HG03342 (cell line): ENCODE measurements around the gene GTPBP8.

Source experiments
- ATAC-seq: cut with Tn5 transposase; IDR thresholded peaks from one replicate; pipeline ENCODE4 v1.9.1; 2021; ENCODE audit warnings: mild to moderate bottlenecking, moderate library complexity; ENCODE audit not compliant: unreplicated experiment

The GTPBP8 gene

DNA sequence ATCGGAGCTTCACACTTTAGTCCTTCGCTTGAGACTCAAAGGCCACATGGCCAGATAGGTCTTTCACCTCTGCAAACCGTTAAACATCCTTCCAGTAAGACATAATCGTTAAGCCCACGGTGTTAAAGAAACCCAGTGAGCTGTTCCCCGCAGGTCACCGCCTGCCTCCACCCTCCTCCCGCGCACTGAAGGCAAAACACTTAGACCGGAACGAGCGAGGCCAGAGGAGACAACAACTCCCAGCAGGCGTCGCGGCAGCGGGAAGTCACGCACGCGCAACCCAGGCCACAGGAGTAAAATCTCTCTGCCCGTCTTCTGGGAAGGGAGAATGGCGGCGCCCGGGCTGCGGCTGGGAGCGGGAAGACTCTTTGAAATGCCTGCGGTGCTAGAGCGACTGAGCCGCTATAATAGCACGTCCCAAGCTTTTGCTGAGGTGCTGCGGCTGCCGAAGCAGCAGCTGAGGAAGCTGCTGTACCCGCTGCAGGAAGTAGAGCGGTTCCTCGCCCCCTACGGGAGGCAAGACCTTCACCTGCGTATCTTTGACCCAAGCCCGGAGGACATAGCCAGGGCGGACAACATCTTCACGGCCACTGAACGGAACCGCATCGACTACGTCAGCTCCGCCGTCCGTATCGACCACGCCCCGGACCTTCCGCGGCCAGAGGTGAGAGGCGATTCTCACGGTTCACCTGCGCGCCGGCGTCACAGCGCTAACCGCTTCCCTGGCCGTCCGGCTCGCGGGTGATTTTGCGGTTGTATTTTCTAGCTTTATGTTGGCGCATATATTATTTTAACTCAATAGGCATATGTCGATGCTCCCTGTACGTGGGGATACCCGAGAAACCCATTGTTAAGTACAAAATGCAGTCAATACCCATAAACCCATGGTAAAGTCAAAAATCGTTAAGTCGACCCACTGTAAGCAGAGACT is at the start of gene GTPBP8:
Gene GTPBP8 (plus strand): TSS at position 313 of the 931 bp plus-strand sequence. CDS start 16 bp downstream, at position 329.
- peak; percentile 92 for ATAC-seq

DNA sequence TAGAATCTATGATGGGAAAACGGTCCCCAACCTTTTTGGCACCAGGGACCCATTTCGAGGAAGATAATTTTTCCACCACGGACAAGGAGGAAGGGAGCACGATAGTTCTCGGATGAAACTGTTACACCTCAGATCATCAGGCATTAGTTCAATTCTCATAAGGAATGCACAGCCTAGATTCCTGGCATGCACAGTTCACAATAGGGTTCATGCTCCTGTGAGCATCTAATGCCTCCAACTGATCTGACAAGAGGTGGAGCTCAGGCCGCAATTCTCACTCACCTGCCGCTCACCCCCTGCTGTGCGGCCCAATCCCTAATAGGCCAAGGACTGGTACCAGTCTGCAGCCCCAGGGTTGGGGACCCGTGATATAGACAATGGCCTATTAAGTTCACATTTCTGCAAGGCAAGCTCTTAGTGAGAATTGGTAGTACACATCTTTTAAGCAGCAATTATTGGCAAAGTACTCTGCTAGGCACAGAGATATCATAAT is 42.4 kb upstream of the GTPBP8 start:
- no peak for ATAC-seq

DNA sequence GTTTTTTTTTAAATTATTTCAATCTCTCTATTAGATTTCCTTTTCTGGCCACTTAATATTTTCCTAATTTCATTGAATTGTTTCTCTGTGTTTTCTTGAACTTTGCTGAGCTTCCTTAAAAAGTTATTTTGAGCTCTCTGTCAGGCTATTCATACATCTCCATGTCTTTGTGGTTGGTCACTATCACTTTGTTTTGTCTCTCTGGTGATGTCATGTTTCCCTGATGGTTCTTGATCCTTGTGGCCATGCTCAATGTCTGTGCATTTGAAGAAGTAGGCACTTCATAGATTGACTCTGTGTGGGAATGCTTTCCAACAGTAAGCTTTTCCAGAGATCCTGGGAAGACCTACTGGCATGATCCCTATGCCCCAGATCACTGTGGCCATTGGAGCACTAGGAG is 34.4 kb upstream of the GTPBP8 start:
- no peak for ATAC-seq

DNA sequence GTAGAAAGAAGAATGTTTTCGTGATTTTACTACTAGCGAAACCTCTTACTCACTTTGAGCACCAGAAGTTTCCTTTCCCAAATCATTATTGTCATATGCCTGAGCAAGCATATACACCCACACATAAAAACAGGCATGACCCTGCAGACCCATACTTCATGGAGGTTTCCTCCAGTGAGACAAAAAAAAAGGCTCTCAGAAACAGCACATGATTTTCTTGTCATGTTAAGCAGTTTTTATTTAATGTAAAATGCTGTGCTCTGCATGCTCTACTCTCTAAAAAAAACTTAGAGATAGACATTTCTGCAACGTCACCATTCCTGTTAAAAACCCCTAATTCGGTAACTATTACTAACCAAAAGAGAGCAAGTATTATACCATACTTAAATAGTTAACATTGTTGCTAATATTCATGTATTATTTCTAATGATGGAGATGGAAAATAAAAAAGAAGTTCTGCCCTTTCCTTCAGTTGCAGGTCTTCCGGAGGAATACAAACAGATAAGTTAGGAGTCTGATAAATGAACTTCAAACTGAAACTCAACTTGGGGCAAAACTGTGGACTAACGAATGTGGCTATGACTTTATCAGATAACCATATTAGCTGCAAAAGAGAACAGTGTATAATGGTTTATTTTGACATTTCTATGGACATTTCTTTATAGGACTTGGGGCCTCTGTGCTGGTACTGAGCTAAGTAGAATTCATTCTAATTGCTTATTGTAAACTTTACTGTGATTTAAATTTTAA is 31.8 kb upstream of the GTPBP8 start:
- no peak for ATAC-seq

DNA sequence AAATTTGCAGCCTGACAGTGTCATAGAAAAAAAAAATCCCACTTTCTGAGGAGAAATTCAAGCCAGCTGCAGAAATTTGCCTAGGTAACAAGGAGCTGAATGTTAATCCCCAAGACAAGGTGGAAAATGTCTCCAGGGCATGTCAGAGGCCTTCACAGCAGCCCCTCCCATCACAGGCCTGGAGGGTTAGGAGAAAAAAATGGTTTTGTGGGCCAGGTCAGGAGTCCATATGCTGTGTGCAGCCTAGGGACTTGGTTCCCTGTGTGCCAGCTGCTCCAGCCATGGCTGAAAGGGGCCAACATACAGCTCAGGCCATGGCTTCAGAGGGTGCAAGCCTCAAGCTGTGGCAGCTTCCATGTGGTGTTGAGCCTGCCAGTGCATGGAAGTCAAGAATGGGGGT is 27.1 kb upstream of the GTPBP8 start:
- no peak for ATAC-seq

DNA sequence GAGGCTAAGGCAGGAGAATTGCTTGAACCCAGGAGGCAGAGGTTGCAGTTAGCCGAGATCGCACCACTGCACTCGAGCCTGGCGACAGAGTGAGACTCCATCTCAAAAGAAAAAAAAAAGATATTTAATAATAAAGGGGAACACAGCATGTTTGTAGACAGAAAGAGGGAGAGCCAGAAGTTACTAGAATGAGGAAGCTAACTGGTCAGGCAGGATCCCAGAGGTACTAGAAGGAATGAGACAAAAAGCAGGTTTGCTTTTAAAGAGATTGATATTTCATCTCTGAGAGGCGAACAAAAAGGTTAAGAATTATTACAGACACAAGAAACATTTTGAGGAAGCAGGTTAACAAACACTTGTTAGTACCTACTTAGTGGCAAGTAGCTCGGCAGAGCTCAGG is 25.1 kb upstream of the GTPBP8 start:
- no peak for ATAC-seq

DNA sequence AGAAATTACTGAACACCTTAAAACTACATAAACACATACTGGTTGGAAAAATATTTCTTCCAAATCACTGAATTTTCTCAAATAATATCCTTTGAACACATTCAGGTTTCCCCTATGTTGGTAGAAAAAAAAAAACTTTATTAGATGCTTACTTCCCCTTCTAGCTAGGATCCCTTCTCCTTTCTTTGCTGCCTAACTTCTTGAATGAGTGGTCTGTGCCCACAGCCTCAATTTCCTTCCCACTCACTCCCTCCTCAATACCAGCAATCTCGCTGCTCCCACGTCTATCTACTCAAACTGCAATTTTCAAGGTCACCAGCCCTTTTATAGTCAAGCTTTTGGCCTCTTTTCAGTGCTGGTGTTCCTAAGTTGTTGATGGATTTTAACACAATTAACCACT is 24.2 kb upstream of the GTPBP8 start:
- ATAC-seq = no peak

DNA sequence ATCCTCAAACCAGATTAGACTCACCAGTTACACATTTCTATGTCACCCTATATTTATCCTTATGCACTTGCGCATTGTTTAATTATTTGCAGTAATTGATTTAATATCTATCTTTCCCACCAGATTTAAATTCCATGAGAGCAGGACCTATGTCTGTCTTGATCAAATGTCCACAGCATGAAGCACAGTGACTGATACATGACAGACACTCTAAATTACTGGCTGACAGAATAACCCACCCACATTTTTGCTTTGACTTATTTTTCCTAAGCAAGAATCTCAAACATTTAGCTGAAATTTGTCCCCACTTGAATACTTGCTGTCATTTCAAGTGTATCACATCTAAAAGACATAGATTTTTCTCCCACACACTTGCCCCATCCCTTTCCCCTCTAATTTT is 23.4 kb upstream of the GTPBP8 start:
- no peak for ATAC-seq

DNA sequence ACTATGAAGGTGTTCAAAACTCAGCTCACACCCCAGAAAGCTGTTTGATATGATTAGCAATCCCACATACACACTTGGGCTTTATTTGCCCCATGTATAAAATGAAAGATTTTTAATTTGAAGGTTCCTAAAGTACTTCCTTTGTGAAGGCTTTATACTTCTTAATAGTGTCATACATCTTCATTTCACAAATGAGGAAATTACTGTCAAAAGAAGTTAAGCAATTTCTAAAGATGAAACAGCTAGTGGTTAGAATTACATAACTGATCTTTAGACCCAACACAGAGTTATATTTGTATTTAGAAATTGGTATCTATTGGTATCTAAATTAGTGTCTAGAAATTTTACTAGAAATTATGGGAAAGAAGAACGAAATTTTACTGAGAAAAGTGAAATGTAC is 23.0 kb upstream of the GTPBP8 start:
- ATAC-seq = no peak

DNA sequence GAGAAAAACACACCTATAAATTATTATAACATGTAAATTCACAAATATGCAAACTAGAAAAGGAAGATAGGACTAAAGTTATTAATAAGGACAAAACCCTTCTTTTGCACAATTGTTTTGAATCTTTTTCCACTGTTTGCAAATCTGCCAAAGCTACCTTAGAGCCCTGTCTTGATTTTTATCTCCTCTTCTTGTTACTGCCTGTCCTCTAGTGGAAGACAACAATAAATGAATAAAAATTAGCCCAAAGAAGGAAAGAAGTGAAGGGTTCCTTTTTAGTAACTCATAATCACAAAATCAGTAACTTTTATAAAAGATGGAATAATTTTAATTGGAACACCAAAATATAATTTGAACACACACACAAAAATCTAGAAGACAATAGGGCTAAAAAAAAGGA is 18.6 kb upstream of the GTPBP8 start:
- no peak for ATAC-seq

DNA sequence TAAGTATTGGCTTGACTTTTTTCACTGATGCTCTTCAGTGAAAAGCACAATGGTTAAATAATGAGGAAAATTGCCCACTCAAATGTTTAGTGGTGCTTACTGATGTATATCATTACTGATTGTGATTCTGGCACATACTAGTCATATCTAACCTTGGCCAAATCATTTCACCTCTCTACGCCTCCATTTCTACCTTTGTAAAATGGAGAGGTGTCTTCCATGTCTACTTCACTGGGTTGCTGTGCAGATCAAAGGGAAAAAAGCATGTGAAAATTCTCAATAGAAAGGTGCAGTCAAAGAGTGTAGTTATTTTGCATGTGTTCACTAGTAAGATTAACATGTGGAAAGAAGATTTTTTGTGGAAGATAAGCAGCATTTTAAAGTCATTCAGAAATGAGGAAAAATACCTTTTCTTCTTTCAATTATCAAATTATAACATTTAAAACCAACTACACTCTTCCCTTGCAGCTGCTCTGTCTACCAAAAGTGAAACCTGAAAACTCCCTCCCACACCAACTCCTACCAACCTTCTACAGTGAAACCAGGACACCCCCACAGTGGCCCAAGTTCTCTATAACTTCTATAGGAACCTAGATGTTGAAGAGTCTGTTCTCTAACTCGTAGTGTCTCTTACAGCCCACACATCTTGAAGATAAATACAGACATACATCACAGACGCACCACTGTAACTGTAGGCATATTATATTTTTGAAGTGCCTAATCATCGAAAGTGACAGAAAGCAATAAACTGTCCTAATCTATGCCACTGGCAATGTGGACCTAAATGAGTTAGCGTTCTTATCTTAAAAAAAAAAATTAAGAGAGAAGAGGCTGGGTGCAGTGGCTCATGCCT is 17.2 kb upstream of the GTPBP8 start:
- peak; percentile 86 for ATAC-seq

DNA sequence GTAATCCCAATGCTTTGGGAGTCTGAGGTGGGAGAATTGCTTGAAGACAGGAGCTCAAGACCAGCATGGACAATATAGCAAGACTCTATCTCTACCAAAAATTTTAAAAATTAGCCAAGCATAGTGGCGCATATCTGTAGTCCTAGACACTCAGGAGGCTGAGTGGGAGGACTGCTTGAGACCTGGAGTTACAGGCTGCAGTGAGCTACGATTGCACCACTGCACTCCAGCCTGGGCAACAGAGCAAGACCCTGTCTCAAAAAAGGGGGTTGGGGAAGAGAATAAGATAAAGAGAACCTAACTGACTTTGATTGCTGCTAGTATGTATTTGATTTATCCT is 16.6 kb upstream of the GTPBP8 start:
- peak; percentile 22 for ATAC-seq

DNA sequence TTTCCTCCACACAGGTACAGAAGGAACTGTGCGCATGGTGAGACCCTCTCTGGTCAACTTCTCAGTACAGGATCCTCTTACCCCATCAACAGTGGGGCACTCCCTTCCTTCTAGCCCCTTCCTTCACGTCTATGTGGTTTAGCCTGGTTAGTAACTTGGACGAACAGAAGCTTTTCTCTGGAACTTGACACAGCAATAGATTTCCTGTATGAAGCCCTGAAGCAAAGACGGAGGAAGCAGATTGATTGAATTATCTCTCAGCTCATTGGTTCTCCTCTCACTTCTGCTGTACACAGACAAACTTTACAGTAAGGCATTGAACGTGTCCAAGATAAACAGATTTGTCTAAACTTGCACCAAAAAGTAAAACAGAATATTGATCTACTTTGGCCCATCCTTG is 15.9 kb upstream of the GTPBP8 start, which contains the start of gene CD200R1:
Gene CD200R1 (minus strand): TSS at position 210 of the 400 bp plus-strand sequence. CDS start 246 bp downstream, outside the sequence.
- ATAC-seq = no peak

DNA sequence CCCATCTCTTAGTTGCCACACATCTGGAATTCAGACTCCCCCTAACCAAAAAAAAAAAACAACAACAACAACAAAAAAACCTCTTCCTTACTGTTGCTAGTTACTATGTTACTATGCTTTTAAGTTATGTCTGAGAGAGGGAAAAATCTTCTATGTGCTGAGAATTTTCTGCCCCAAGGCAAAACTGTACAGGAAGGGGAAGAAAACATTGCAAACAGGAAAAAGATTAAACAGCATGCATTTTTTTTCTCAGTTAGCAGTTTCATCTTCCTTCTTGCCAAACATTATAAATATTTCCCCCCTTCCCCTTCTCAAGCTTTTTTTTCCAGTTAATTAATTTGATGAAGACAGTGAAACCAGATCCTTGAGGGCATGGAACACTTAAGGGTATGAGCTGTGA is 14.8 kb upstream of the GTPBP8 start:
- no peak for ATAC-seq

DNA sequence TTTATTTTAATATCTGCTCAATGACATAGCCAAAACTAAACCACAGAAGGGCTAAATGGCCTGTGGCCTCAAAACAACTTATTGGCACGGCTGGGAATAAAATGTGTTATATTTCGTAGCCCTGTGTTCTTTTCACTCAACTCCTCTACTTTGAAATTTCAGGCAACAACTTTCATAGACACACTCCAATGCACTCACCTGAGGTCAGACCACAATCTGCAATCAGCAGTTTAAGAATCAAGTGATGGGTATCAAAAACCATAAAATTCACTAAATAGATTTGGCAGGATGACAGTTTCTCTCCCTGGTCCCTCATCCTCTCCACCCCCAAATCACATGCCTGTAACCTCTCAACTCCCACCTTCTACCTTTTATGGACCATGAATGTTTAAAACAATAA is 13.8 kb upstream of the GTPBP8 start:
- ATAC-seq = no peak

DNA sequence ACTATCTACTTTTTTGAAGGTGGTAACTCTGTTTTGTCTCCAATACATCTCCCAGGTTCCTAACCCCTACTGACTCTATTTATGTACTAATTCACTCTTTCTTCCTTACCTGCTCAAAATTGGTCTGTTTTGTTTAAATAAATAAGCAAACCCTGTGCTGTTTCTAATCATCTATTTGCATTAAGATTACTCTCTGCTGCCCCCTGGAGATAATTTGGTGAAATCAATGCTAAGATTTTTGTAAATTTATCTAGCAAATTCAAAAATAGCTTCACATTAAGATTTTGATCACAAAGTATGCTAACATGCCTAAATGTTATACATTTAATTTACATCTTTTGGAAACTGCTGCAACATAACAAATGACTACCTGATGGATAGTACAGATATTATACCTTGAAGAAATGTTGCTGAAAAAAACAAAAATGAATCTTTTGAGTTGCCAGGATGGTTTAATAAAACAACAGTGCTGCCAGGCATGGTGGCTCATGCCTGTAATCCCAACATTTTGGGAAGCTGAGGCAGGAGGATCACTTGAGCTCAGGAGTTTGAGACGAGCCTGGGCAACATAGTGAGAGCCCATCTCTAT is 11.4 kb upstream of the GTPBP8 start:
- no peak for ATAC-seq

DNA sequence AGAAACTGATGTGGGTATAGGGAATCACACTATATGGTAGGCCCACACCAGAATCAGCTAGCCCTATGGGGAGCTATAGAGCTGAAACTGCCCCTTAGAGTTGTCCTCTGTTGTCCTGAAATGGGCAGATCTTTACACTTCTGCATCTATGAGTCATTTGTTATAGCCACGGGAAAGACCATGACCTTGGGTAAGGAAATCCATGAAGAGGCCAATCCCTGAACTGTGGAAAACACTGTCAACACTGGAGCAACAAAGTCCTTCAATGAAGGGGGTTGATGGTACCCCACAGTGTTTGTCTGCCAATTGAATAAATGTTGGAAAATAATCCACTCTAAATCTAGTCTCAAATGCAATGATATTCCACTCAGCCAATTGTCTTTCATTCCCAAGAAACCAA is 10.7 kb upstream of the GTPBP8 start:
- ATAC-seq = no peak

DNA sequence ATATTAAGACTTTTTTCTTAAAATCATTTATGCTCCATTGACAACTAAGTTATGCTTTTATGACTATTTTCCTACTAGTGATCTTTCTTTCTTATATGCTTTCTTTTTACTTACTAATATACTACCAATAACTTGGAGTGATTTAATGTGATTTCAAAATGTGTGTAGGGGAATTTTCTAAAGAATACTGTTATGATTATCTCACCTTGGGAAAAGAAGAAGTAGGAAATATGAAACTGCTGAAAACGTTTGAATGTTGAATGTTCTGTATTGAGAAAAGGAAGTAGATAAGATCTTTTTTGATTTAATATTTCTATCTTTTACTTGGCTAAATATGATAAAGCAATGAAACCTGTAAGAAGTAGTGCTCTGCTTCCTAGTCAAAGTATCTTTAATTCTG is 8.1 kb upstream of the GTPBP8 start:
- no peak for ATAC-seq

DNA sequence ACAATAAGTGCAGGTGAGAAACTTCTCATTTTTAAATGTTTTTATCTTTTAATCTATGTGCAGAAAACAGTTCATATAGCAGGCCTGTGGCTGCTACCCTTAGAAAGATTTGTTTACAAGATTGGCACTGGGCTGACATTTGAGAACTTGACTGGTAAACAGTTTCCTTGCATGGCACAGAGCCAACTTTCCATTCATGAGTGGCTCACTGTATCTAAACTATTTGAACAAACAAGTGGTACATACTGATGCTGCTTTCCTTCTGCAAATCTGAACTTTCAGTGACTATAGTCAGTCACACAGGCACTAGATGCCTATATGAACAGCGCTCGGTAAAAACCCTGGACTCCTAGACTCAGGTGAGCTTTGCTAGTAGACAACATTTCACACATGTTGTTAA is 6.3 kb upstream of the GTPBP8 start:
- ATAC-seq = no peak

DNA sequence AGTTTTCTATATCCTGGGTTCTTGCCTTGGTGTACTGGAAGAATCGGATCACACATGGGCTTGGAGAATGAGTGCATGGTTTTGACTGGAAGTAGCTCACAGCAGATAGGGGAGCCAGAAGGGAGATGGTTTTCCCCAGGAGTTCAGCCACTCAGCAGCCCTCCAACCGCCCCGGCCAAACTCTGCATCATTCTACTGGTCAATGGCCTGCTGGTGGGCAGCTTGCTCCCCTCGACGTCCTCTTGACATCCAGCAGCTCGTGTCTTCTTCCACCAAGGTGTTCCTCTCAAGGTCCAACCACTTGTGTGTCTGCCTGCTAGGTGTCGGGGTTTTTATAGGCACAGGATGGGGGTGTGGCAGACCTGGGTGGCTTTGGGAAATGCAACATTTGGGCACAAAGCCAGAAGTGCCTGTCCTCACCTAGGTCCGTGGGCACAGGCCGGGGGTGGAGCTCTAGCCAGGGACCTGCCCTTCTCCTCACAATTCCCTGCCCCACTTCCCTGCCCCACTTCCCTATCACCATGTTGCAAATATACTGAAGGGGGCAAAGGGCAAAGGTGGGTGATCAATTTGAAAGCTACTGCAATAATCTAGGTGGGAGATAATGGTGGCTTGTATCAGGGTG is 3.0 kb upstream of the GTPBP8 start:
- ATAC-seq = no peak
